Heart left ventricle (tissue), 16 donors: ENCODE measurements around the gene ZBTB9. TPM values are rescaled to one million over a fixed set of nuclear protein-coding genes. Genes with fewer than 3 reads are reported as not detected.

ENCODE experiments used
- ATAC-seq, 4 donors: fragments of 200-7000 bp; cut with Tn5 transposase; one replicate each; pipeline ENCODE4 v1.9.1; 2020 to 2022; ENCODE audit warnings: moderate library complexity in 4 of 4, mild to moderate bottlenecking in 3 of 4, moderate number of reproducible peaks in 1 of 4
- DNase-seq, 5 donors: peaks; one replicate each; pipeline ENCODE4 v3.0.0-alpha.2; 2020
- H3K27ac ChIP-seq, 12 donors: fragments of 200-600 bp; sonication (generic) in 4 of 12; one replicate each; pipeline versions ENCODE4 v1.5.0 to v1.8.0; 2016 to 2022; ENCODE audit warnings: mild to moderate bottlenecking in 2 of 12
- H3K27me3 ChIP-seq, 9 donors: fragments of 200-600 bp; sonication (generic) in 2 of 9; one replicate each; pipeline versions ENCODE4 v1.5.1 to v1.8.0; 2016 to 2022; ENCODE audit warnings: mild to moderate bottlenecking in 3 of 9
- H3K36me3 ChIP-seq, 9 donors: fragments of 200-600 bp; sonication (generic) in 2 of 9; one replicate each; pipeline versions ENCODE4 v1.5.0 to v1.8.0; 2018 to 2022; ENCODE audit warnings: mild to moderate bottlenecking in 2 of 9
- H3K4me1 ChIP-seq, 12 donors: fragments of 200-600 bp; sonication (generic) in 4 of 12; one replicate each; pipeline versions ENCODE4 v1.5.0 to v1.8.0; 2016 to 2022; ENCODE audit warnings: mild to moderate bottlenecking in 3 of 12
- H3K4me3 ChIP-seq, 12 donors: fragments of 200-600 bp; sonication (generic) in 4 of 12; one replicate each; pipeline versions ENCODE4 v1.5.0 to v1.8.0; 2017 to 2022; ENCODE audit warnings: mild to moderate bottlenecking in 9 of 12, moderate library complexity in 4 of 12
- H3K9me3 ChIP-seq, 12 donors: fragments of 200-600 bp; sonication (generic) in 4 of 12; one replicate each; pipeline versions ENCODE4 v1.5.0 to v1.8.0; 2016 to 2022; ENCODE audit warnings: mild to moderate bottlenecking in 1 of 12
- POLR2A ChIP-seq, 2 donors: fragments of 450-650 bp; IDR thresholded peaks; one replicate each; pipeline ENCODE4 v1.6.1; 2017; ENCODE audit warnings: antibody characterized with exemption in 2 of 2, mild to moderate bottlenecking in 2 of 2, moderate library complexity in 2 of 2
- WGBS, 4 donors: extraction: QIAGEN DNeasy Blood & Tissue Kit in 2 of 4; methylation state at CpG; one replicate each; pipeline versions ENCODE4 v1.1.5 to v1.1.7; 2013 to 2018; 5-methylcytosine and 5-hydroxymethylcytosine counted together
- intact Hi-C, 10 donors: fragments of 100-400 bp; cut with DNase I; formaldehyde crosslinking; loops; one replicate each; pipeline versions ENCODE4 v1.11.1 to v1.14.2; 2022
- polyA plus RNA-seq, 2 donors: library from polyadenylated mRNA; stranded (reverse); fragments of 200-250 nt; gene quantifications; one replicate each; pipeline ENCODE4 v1.2.3, GENCODE V29; 2013
- total RNA-seq, 9 donors: library from RNA; depleted of rRNA in 2 of 9; stranded (reverse); fragments of >200 nt in 2 of 9; fragmentation: NEBNext Ultra II Directional in 3 of 9; extraction: Animal tissue kit (Norgen Biotek cat#: 25700) in 3 of 9; gene quantifications; one replicate each; pipeline versions ENCODE4 v1.1.0 to v1.2.4, GENCODE V29; 2016 to 2023
- TF ChIP-seq, protein P1 (sequence below), 12 donors: fragments of 200-600 bp; sonication (generic) in 4 of 12; IDR thresholded peaks; one replicate each; pipeline versions ENCODE4 v1.5.0 to v1.8.0; 2018 to 2022; ENCODE audit warnings: antibody characterized with exemption in 12 of 12, mild to moderate bottlenecking in 5 of 12
- donor health status: ischemic (EF 13 %, LVEDD 7.1; RV severe dilation, severe dysfunction).
- donor health status: healthy with polysubstance abuse.
- donor health status: DM: no; HTN: yes; CAD: no.
- donor health status: DM: no; HTN: no; CAD: no.
- donor health status: ischemic (EF 25% LVEDD 6.9; RV normal size, moderate dysfunction).
- donor health status: ischemic (EF 25% LVEDD 5.7; RV mildly dilated, moderate dysfunction).
- donor health status: healthy.
- donor health status: DM: yes; HTN: yes; CAD: no.
- donor health status: ischemic (EF 35%, LVEDD 5.7; RV mildly dilated, moderate dysfunction).
- donor health status: nonischemic (EF 11% LVEDD 7.7; RV severe dilation, severe dysfunction).
- donor health status: DM: yes; HTN: yes; CAD: no.
- donor health status: PGD.
- donor health status: ischemic (EF 29% LVEDD 5.4; RV normal size, mild dysfunction).
- donor health status: nonischemic (EF 23%, LVEDD 6.1; RV moderate dilation, normal function).

The ZBTB9 gene
- total and polyA plus RNA-seq, 11 donors, result 2.2 to 6.4 (median 4.7) TPM

DNA sequence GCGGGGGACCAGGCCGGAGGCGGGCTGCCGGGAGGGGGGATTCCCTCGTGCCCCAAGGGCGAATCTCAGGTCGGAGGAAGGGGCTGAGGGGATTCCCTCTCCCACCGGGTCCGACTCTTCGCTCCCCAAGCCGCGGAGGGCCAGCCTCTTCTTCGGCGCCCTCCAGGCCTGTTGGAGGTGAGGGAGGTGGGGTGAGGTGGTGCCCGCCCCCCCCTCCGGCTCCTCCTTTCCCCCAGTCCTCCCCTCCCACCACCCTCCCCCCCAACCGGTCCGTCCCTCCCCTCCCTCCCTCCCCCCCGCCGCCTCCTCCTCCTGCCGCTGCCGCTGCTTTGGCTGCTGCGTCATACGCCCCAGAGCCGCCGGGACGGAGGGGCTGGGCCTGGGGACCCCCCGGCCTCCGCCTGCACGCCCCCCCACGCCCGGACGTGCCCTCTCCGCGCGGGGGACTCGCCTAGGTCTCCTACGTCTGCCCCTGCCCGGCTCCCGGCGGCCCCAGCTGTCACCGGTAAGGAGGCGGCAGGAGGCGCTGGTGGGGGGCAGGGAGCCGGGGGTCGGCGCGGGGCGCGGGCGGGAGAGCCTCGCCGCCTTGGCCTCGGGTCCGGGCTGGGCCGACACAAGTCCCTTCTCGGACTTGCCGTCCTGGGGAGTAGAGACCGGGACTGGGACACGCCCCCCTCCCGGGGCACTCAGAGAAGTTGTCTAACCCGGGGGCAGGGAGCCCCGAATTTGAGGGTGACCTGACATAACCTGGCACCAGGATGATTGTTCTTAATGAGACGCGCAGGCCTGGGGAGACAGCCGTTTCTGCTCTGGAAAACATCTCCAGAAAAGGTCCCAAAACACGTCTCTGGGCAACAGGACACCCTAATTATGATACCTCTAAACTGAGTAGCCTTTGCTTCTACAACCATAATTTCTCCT is 43.4 kb upstream of the ZBTB9 start, which contains the start of gene PHF1:
Gene PHF1 (plus strand): TSS at position 304 of the 921 bp plus-strand sequence. CDS start 1,250 bp downstream, outside the sequence.
- H3K9me3 ChIP-seq, result no peaks in the 10 kb centered on the region
- H3K4me1 ChIP-seq, result peaks cover 0 to 28% (median 17%) of the 10 kb centered on the region in 12 donors
- H3K27ac ChIP-seq, result peak within 1 kb of the TSS; percentile 94 to 100 (median 99)
- TF ChIP-seq POLR2A (IDR thresholded peaks at IDR 0.05), result peak in 1 of 2 donors; percentile 55
- TF ChIP-seq, protein P1, sequence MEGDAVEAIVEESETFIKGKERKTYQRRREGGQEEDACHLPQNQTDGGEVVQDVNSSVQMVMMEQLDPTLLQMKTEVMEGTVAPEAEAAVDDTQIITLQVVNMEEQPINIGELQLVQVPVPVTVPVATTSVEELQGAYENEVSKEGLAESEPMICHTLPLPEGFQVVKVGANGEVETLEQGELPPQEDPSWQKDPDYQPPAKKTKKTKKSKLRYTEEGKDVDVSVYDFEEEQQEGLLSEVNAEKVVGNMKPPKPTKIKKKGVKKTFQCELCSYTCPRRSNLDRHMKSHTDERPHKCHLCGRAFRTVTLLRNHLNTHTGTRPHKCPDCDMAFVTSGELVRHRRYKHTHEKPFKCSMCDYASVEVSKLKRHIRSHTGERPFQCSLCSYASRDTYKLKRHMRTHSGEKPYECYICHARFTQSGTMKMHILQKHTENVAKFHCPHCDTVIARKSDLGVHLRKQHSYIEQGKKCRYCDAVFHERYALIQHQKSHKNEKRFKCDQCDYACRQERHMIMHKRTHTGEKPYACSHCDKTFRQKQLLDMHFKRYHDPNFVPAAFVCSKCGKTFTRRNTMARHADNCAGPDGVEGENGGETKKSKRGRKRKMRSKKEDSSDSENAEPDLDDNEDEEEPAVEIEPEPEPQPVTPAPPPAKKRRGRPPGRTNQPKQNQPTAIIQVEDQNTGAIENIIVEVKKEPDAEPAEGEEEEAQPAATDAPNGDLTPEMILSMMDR (IDR thresholded peaks at IDR 0.05), result peak in 4 of 12 donors; percentile 19 to 38 (median 28)
- no peaks in the 10 kb centered on the region for H3K27me3 ChIP-seq
- H3K4me3 ChIP-seq, result peak within 1 kb of the TSS; percentile 68 to 100 (median 94)
- 0 to 1% (median 0%) methylated on average over 40 to 65 of the region's 67 CpGs for WGBS, 4 donors
- intact Hi-C loops, result loop anchor here in 7 of 10 donors (1.0 to 10.0 kb wide), 6 partner anchors 7 to 209 kb away; partner anchors contain the start of genes KIFC1 (in 6 of the 7), CUTA (in 1 of the 7), HSD17B8 (in 1 of the 7) and RXRB (in 1 of the 7)
- DNase-seq (peak in 4 of 5 donors; percentile 81 to 87 (median 85)), ATAC-seq (peak; percentile 48 to 77 (median 76))
- peaks cover 0 to 40% (median 38%) of the 10 kb centered on the region in 9 donors for H3K36me3 ChIP-seq

DNA sequence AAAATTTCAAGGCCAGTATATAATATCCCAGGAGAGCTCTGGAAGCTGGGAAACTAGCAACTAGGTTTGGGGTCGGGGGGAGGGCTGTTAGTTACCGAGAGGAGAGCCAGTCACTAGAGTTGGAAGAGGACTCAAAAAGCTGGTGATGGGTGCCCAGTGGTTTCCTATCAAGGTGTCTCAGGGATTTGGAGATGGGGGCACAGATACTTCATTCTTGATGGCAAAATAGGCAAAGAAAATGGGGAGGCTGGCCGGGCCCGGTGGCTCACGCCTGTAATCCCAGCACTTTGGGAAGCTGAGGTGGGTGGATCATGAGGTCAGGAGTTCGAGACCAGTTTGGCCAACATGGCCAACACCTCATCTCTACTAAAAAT is 42.8 kb upstream of the ZBTB9 start:
- Histone ChIP-seq H3K9me3 (no peaks in the 10 kb centered on the region), H3K36me3 (peaks cover 0 to 46% (median 44%) of the 10 kb centered on the region in 9 donors), H3K4me3 (peak overlapping the region; percentile 68 to 100 (median 94)), H3K4me1 (peaks cover 1 to 32% (median 21%) of the 10 kb centered on the region in 12 donors), H3K27me3 (no peaks in the 10 kb centered on the region), H3K27ac (peak overlapping the region; percentile 94 to 100 (median 99))
- no peak for ATAC-seq
- intact Hi-C loops, result loop anchor here in 4 of 10 donors (2.0 to 10.0 kb wide), 3 partner anchors 21 to 209 kb away; partner anchors contain the start of genes HSD17B8 (in 1 of the 4), KIFC1 (in 1 of the 4), RXRB (in 1 of the 4) and SLC39A7 (in 1 of the 4)
- no peak for DNase-seq
- WGBS, 4 donors, result 45 to 57% (median 54%) methylated on average over 6 of the region's 6 CpGs
- TF ChIP-seq, protein P1 (IDR thresholded peaks at IDR 0.05), result no peak
- no peak for TF ChIP-seq POLR2A (IDR thresholded peaks at IDR 0.05)

DNA sequence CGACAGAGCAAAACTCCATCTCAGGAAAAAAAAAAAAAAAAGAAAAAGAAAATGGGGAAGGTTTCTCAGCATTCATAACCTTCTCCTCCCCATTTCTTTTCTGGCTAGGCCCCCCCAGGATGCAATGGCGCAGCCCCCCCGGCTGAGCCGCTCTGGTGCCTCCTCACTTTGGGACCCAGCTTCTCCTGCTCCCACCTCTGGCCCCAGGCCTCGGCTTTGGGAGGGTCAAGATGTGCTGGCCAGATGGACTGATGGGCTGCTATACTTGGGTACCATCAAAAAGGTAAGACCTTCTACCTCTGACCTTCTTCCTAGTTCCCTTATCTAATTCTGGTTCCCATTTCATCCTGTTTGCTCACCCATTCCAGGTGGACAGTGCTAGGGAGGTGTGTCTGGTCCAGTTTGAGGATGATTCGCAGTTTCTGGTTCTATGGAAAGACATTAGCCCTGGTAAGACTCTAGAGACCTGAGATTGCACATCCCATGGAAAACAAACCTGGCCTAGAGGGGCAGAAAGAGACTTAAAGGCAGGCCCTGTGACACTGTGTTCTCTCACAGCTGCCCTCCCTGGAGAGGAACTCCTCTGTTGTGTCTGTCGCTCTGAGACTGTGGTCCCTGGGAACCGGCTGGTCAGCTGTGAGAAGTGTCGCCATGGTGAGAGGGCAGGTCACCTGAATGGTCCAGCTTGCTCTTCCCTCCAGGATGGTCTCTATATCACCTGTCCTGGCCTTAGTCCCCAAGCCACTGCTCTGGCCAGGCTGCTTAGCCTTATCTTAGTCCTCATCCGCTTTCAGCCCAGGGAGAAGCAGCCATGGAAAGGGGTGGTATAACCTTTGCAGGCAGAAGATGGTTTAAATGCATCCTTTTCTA is 42.0 kb upstream of the ZBTB9 start:
- WGBS, 4 donors, result 86 to 91% (median 87%) methylated on average over 10 of the region's 10 CpGs
- intact Hi-C loops, result loop anchor here in 3 of 10 donors (5.0 to 10.0 kb wide), 2 partner anchors 162 to 210 kb away; partner anchors contain the start of genes HSD17B8 (in 1 of the 3), RXRB (in 1 of the 3) and SLC39A7 (in 1 of the 3)
- Histone ChIP-seq H3K4me3 (peak overlapping the region in 8 of 12 donors; percentile 76 to 100 (median 96)), H3K27me3 (no peaks in the 10 kb centered on the region), H3K36me3 (peaks cover 0 to 49% (median 46%) of the 10 kb centered on the region in 9 donors), H3K27ac (peak overlapping the region in 10 of 12 donors; percentile 3 to 100 (median 99)), H3K4me1 (peaks cover 4 to 40% (median 29%) of the 10 kb centered on the region in 12 donors), H3K9me3 (no peaks in the 10 kb centered on the region)
- TF ChIP-seq, protein P1 (IDR thresholded peaks at IDR 0.05), result no peak
- no peak for TF ChIP-seq POLR2A (IDR thresholded peaks at IDR 0.05)
- DNase-seq, result no peak
- ATAC-seq, result no peak
